ENCODE results near the gene ADCY10. TPM values are rescaled to one million over a fixed set of nuclear protein-coding genes. Genes with fewer than 3 reads are reported as not detected.

The ADCY10 gene
- total RNA-seq, 2 donors from 2014 or later: 0.05 to 1.4 TPM

GRCh38 chr1:167763525-167764220, 150.3 kb downstream of the ADCY10 start:
- Histone ChIP-seq H3K4me1 (replicated peaks) (no peaks in the 10 kb centered on the region), H3K36me3 (no peaks in the 10 kb centered on the region), H3K27me3 (replicated peaks; ENCODE audit: insufficient read depth) (no peaks in the 10 kb centered on the region), H3K4me3 (no peak overlapping the region), H3K9me3 (no peaks in the 10 kb centered on the region), H3K27ac (no peak overlapping the region)
- no peak for TF ChIP-seq CTCF (IDR thresholded peaks at IDR 0.05)
- TF ChIP-seq POLR2A (IDR thresholded peaks at IDR 0.05): no peak
- TF ChIP-seq POLR2AphosphoS5 (IDR thresholded peaks at IDR 0.05): no peak
- 44% methylated on average over 5 of the region's 5 CpGs for WGBS
- DNase-seq (ENCODE audit: low spot score): peak; percentile 53
- intact Hi-C loops (cut with DNase I): no loop called here

GRCh38 chr1:167762061-167762746, 151.7 kb downstream of the ADCY10 start:
- DNase-seq (ENCODE audit: low spot score): no peak
- H3K4me3 ChIP-seq: no peak overlapping the region
- no peaks in the 10 kb centered on the region for H3K36me3 ChIP-seq
- TF ChIP-seq CTCF (IDR thresholded peaks at IDR 0.05) (no peak), POLR2AphosphoS5 (IDR thresholded peaks at IDR 0.05) (no peak), POLR2A (IDR thresholded peaks at IDR 0.05) (no peak)
- intact Hi-C loops (cut with DNase I): no loop called here
- no peaks in the 10 kb centered on the region for H3K27me3 ChIP-seq (replicated peaks; ENCODE audit: insufficient read depth)
- no peak overlapping the region for H3K27ac ChIP-seq
- H3K9me3 ChIP-seq: no peaks in the 10 kb centered on the region
- 90% methylated on average over 8 of the region's 8 CpGs for WGBS
- H3K4me1 ChIP-seq (replicated peaks): no peaks in the 10 kb centered on the region

GRCh38 chr1:167761400-167761799, 152.5 kb downstream of the ADCY10 start:
- TF ChIP-seq CTCF (IDR thresholded peaks at IDR 0.05): no peak
- no peak for TF ChIP-seq POLR2AphosphoS5 (IDR thresholded peaks at IDR 0.05)
- no peak for TF ChIP-seq POLR2A (IDR thresholded peaks at IDR 0.05)
- Histone ChIP-seq H3K4me1 (replicated peaks) (peaks cover 3% of the 10 kb centered on the region), H3K27ac (no peak overlapping the region), H3K9me3 (no peaks in the 10 kb centered on the region), H3K4me3 (no peak overlapping the region), H3K36me3 (no peaks in the 10 kb centered on the region), H3K27me3 (replicated peaks; ENCODE audit: insufficient read depth) (no peaks in the 10 kb centered on the region)
- 75% methylated on average over 2 of the region's 2 CpGs for WGBS
- no peak for DNase-seq (ENCODE audit: low spot score)
- intact Hi-C loops (cut with DNase I): no loop called here

Other genes starting within 250 kb of the ADCY10 start
- gene MPZL1, start 192.2 kb downstream of the ADCY10 start, total RNA-seq: 100 to 1,000 TPM in 1 of 2 donors, 10 to 100 TPM in 1; 52.5 to 135 TPM
- gene DCAF6, start 22.5 kb upstream of the ADCY10 start, total RNA-seq: 100 to 1,000 TPM in 1 of 2 donors, 10 to 100 TPM in 1; 71.4 to 116 TPM
- 100 to 1,000 TPM in 1 of 2 donors, 10 to 100 TPM in 1; 78.9 to 169 TPM for gene MPC2, start 22.9 kb upstream of the ADCY10 start, total RNA-seq
- gene GPR161, start 222.8 kb upstream of the ADCY10 start, total RNA-seq: 10 to 100 TPM in 1 of 2 donors, 1 to 10 TPM in 1; 4.5 to 23.3 TPM